ENCODE measurements around the gene C19orf85.

DNA sequence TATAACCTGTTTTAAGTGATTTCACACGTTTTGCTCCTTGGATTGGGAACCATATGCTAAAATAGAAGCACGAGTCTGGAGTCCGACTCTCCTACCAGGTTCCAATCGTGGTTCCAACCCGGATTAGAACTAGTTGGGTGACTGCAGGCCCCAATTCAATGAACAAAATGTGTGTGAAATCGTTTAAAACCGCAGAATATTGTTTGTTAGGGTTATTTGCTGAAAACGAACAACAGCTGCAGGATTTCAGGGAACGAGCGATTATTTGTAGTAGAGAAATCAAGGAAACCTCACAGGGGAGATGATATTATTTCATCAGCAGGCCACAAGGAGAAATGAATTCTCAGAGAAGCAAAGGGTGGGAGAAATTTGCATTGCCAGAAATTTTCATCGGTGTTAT lies 40.4 kb upstream of the C19orf85 start:
- no peak for TF ChIP-seq MYNN (tag by site-specific recombination; IDR thresholded peaks at IDR 0.05; ENCODE audit: borderline replicate concordance)
- no peak for TF ChIP-seq ZNF768 (tag by site-specific recombination; IDR thresholded peaks at IDR 0.05)
- TF ChIP-seq, protein P1, sequence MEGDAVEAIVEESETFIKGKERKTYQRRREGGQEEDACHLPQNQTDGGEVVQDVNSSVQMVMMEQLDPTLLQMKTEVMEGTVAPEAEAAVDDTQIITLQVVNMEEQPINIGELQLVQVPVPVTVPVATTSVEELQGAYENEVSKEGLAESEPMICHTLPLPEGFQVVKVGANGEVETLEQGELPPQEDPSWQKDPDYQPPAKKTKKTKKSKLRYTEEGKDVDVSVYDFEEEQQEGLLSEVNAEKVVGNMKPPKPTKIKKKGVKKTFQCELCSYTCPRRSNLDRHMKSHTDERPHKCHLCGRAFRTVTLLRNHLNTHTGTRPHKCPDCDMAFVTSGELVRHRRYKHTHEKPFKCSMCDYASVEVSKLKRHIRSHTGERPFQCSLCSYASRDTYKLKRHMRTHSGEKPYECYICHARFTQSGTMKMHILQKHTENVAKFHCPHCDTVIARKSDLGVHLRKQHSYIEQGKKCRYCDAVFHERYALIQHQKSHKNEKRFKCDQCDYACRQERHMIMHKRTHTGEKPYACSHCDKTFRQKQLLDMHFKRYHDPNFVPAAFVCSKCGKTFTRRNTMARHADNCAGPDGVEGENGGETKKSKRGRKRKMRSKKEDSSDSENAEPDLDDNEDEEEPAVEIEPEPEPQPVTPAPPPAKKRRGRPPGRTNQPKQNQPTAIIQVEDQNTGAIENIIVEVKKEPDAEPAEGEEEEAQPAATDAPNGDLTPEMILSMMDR (tag by site-specific recombination; IDR thresholded peaks at IDR 0.05): no peak
- TF ChIP-seq, protein P2, sequence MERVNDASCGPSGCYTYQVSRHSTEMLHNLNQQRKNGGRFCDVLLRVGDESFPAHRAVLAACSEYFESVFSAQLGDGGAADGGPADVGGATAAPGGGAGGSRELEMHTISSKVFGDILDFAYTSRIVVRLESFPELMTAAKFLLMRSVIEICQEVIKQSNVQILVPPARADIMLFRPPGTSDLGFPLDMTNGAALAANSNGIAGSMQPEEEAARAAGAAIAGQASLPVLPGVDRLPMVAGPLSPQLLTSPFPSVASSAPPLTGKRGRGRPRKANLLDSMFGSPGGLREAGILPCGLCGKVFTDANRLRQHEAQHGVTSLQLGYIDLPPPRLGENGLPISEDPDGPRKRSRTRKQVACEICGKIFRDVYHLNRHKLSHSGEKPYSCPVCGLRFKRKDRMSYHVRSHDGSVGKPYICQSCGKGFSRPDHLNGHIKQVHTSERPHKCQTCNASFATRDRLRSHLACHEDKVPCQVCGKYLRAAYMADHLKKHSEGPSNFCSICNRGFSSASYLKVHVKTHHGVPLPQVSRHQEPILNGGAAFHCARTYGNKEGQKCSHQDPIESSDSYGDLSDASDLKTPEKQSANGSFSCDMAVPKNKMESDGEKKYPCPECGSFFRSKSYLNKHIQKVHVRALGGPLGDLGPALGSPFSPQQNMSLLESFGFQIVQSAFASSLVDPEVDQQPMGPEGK (tag by site-specific recombination; IDR thresholded peaks at IDR 0.05): no peak
- TF ChIP-seq ZNF133 (tag by site-specific recombination; IDR thresholded peaks at IDR 0.05): no peak
- TF ChIP-seq, protein P3, sequence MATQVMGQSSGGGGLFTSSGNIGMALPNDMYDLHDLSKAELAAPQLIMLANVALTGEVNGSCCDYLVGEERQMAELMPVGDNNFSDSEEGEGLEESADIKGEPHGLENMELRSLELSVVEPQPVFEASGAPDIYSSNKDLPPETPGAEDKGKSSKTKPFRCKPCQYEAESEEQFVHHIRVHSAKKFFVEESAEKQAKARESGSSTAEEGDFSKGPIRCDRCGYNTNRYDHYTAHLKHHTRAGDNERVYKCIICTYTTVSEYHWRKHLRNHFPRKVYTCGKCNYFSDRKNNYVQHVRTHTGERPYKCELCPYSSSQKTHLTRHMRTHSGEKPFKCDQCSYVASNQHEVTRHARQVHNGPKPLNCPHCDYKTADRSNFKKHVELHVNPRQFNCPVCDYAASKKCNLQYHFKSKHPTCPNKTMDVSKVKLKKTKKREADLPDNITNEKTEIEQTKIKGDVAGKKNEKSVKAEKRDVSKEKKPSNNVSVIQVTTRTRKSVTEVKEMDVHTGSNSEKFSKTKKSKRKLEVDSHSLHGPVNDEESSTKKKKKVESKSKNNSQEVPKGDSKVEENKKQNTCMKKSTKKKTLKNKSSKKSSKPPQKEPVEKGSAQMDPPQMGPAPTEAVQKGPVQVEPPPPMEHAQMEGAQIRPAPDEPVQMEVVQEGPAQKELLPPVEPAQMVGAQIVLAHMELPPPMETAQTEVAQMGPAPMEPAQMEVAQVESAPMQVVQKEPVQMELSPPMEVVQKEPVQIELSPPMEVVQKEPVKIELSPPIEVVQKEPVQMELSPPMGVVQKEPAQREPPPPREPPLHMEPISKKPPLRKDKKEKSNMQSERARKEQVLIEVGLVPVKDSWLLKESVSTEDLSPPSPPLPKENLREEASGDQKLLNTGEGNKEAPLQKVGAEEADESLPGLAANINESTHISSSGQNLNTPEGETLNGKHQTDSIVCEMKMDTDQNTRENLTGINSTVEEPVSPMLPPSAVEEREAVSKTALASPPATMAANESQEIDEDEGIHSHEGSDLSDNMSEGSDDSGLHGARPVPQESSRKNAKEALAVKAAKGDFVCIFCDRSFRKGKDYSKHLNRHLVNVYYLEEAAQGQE (tag by site-specific recombination; IDR thresholded peaks at IDR 0.05): no peak
- no peak for TF ChIP-seq ZNF558 (tag by site-specific recombination; IDR thresholded peaks at IDR 0.05)
- TF ChIP-seq ZNF561 (tag by site-specific recombination; IDR thresholded peaks at IDR 0.05; ENCODE audit: borderline replicate concordance): no peak
- TF ChIP-seq ZNF157 (tag by site-specific recombination; IDR thresholded peaks at IDR 0.05): no peak
- TF ChIP-seq ZNF707 (tag by site-specific recombination; IDR thresholded peaks at IDR 0.05): no peak
